HEK293T (cell line): Measurements from ENCODE around the gene YBEY.

Experiments used
- CTCF ChIA-PET: fragments of 350-600 bp; formaldehyde crosslinking; extraction: SDS; loops from one replicate; lab custom pipeline; 2021; ENCODE audit warnings: antibody characterized with exemption, inconsistent platforms; lab: Yijun Ruan, JAX
- POLR2A ChIA-PET: fragments of 350-600 bp; formaldehyde crosslinking; extraction: SDS; loops from one replicate; lab custom pipeline; 2020; ENCODE audit warnings: antibody characterized with exemption, inconsistent platforms; lab: Yijun Ruan, JAX
- DNase-seq: peaks from one replicate; pipeline ENCODE4 v3.0.0; 2012; ENCODE audit warnings: mixed read lengths; ENCODE audit errors: extremely low spot score
- ARNT ChIP-seq: fragments of 450-650 bp; IDR thresholded peaks from 2 replicates; pipeline ENCODE4 v1.6.1; 2017; ENCODE audit warnings: mild to moderate bottlenecking
- BHLHE40 ChIP-seq: fragments of 450-650 bp; IDR thresholded peaks from 2 replicates; pipeline ENCODE4 v1.6.1; 2016; ENCODE audit warnings: mild to moderate bottlenecking, moderate library complexity, borderline replicate concordance
- CTBP1 ChIP-seq: fragments of 450-650 bp; IDR thresholded peaks from 2 replicates; pipeline ENCODE4 v1.6.1; 2016; ENCODE audit warnings: borderline replicate concordance
- ELF4 ChIP-seq: fragments of 450-650 bp; IDR thresholded peaks from 2 replicates; pipeline ENCODE4 v1.6.1; 2017; ENCODE audit warnings: antibody characterized with exemption
- FOXA1 ChIP-seq: fragments of 450-650 bp; IDR thresholded peaks from 2 replicates; pipeline ENCODE4 v1.6.1; 2016; ENCODE audit warnings: mild to moderate bottlenecking
- FOXK2 ChIP-seq: fragments of 450-650 bp; IDR thresholded peaks from 2 replicates; pipeline ENCODE4 v1.6.1; 2016; ENCODE audit warnings: mild to moderate bottlenecking
- FOXM1 ChIP-seq: fragments of 450-650 bp; IDR thresholded peaks from 2 replicates; pipeline ENCODE4 v1.6.1; 2017; ENCODE audit warnings: mild to moderate bottlenecking, borderline replicate concordance
- HDGF ChIP-seq: fragments of 450-650 bp; IDR thresholded peaks from 2 replicates; pipeline ENCODE4 v1.6.1; 2017; ENCODE audit warnings: antibody characterized with exemption, borderline replicate concordance
- L3MBTL2 ChIP-seq: fragments of 450-650 bp; conservative IDR thresholded peaks from 2 replicates; pipeline ENCODE4 v1.6.1; 2016; ENCODE audit warnings: mild to moderate bottlenecking
- LEF1 ChIP-seq: fragments of 450-650 bp; IDR thresholded peaks from 2 replicates; pipeline ENCODE4 v1.6.1; 2017; ENCODE audit warnings: mild to moderate bottlenecking, borderline replicate concordance
- NFRKB ChIP-seq: fragments of 450-650 bp; IDR thresholded peaks from 2 replicates; pipeline ENCODE4 v1.6.1; 2016; ENCODE audit warnings: mild to moderate bottlenecking, moderate library complexity
- SP1 ChIP-seq: fragments of 450-650 bp; IDR thresholded peaks from 2 replicates; pipeline ENCODE4 v1.6.1; 2017
- SUZ12 ChIP-seq: fragments of 450-650 bp; IDR thresholded peaks from 2 replicates; pipeline ENCODE4 v1.6.1; 2016; ENCODE audit warnings: mild to moderate bottlenecking
- TARDBP ChIP-seq: fragments of 450-650 bp; IDR thresholded peaks from 2 replicates; pipeline ENCODE4 v1.6.1; 2016
- ZNF384 ChIP-seq: fragments of 450-650 bp; IDR thresholded peaks from 2 replicates; pipeline ENCODE4 v1.6.1; 2016
- TF ChIP-seq, protein P1 (sequence below): fragments of 450-650 bp; IDR thresholded peaks from 2 replicates; pipeline ENCODE4 v1.6.1; 2016

The YBEY gene

DNA sequence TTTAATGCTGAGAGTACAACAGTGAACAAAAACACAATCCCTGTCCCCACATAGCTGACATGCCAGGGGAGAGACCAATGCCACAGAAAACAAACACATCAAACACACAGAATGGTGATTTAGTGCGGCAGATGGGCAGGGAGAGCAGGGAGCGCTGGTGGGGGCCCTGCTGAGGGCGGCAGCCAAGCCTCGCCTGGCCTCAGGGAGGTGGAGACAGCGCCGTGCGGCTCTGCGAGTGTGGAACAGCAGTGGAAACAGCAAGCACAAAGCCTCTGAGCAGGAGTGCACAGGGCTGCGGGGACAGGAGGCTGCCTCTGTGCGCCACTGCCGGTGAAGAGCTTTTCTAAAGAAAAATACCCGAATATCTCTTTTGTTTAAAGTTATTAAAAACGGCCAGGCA is 17.8 kb upstream of the YBEY start:
- ChIA-PET POLR2A (no interaction called here), CTCF (no interaction called here)
- no peak for DNase-seq
- TF ChIP-seq BHLHE40 (no peak), TARDBP (no peak), CTBP1 (no peak), ARNT (no peak), HDGF (no peak), LEF1 (no peak), L3MBTL2 (no peak), NFRKB (no peak)

DNA sequence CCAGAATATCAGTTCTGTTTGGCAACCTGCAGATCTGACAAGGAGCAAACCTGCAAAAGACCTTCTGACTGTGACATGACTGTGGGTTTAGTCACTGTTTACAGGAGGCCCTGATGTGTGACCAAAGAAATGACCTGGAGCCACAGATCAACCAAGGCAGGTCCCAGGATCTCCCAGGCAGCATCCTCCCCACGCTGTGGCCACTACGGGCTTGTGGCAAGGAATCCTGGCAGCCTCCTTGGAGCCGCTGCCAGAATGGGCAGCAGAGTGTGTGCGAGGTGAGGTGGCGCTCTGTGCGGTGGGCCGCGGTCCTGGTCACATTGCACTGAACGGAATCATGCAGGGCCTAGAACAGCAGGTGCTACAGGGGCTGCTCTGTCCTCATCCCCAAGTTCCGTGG is 16.7 kb upstream of the YBEY start:
- TF ChIP-seq NFRKB = no peak
- TF ChIP-seq FOXM1 = no peak
- no peak for TF ChIP-seq FOXK2
- TF ChIP-seq FOXA1 = no peak
- no peak for TF ChIP-seq SUZ12
- no peak for TF ChIP-seq TARDBP
- TF ChIP-seq ARNT = no peak
- TF ChIP-seq L3MBTL2 = no peak
- TF ChIP-seq ZNF384 = no peak
- TF ChIP-seq, protein P1, sequence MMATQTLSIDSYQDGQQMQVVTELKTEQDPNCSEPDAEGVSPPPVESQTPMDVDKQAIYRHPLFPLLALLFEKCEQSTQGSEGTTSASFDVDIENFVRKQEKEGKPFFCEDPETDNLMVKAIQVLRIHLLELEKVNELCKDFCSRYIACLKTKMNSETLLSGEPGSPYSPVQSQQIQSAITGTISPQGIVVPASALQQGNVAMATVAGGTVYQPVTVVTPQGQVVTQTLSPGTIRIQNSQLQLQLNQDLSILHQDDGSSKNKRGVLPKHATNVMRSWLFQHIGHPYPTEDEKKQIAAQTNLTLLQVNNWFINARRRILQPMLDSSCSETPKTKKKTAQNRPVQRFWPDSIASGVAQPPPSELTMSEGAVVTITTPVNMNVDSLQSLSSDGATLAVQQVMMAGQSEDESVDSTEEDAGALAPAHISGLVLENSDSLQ = no peak
- no peak for TF ChIP-seq HDGF
- no peak for TF ChIP-seq SP1
- TF ChIP-seq CTBP1 = no peak
- no peak for TF ChIP-seq LEF1
- no peak for DNase-seq
- CTCF ChIA-PET = no interaction called here
- POLR2A ChIA-PET = no interaction called here

DNA sequence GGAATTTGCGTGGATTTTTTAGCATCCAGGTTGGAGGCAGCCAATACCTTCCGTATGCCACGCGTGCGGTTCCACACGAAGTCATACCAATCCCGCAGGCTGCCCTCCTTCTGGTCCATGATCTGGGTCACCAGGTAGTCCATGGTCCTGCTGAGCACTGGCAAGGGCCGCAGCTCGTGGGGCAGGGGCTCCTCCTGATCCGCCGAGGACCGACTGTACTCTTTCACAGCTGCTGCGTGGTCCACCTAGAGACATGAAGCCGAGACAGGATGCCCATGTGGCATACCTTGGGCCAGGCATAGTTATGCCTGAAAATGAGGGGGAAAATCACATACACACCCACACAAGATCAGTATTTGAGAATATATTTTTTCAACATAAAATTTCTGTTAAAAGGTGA is 12.8 kb upstream of the YBEY start:
- no peak for DNase-seq
- ChIA-PET POLR2A (no interaction called here), CTCF (no interaction called here)
- TF ChIP-seq, protein P1 = no peak
- TF ChIP-seq LEF1 (no peak), CTBP1 (no peak), BHLHE40 (no peak), ELF4 (no peak), HDGF (no peak), FOXK2 (no peak), FOXM1 (no peak), NFRKB (no peak), FOXA1 (no peak), TARDBP (no peak), SP1 (no peak)

DNA sequence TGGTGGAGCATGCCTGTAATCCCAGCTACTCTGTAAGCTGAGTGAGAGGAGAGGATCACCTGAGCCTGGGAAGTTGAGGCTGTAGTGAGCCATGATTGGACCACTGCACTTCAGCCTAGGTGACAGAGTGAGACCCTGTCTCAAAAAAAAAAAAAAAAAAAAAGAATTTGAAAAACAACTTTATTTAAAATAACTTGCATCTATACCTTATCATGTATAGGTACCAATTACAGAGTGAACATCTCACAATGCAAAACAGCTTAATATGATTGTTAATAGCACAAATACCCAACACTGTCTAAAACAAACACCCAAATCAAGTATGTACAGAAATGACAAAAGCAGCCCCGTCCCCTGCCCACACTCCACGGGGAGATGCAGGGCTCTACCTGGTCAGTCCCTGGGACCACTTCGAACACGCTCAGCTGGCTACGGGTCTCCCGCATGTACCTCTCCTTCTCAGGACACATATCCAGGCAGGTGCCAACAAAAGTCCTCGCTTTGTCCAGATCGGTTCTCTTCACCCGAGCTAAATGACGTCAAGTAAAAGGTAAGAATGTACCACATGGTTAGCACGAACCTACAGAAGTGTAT is 11.2 kb upstream of the YBEY start:
- CTCF ChIA-PET = no interaction called here

DNA sequence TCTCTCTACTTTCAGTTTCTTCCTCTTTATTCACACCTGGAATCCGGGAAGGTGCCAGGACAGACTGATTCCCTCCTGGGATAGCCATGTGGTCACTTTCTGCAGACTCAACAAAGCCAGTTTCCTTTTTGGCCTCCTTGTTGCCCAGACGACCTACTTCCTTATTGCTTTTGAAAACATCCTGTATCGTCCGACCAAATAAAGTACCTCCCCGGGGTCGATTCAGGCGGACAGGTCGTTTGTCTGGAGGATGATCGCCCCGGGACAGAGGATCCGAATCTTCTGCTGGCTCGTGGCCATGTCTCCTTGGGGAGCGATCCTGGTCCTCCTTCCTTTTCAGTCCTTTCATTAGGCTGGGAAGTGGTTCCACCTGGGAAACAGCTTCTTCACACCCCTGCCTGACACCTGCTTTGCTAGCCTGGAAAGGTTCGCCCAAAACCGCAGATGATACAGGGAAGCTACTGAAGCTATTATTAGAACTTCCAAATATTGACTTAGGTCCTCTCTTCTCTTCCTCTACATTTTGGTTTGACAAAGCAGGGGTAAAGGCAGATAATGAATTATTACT is 2.0 kb upstream of the YBEY start:
- TF ChIP-seq TARDBP (no peak), SP1 (no peak), FOXA1 (no peak)
- no peak for DNase-seq
- CTCF ChIA-PET = no interaction called here
- POLR2A ChIA-PET = interaction anchor here (1.2 to 2.9 kb wide), 2 partner anchors 39 to 40 kb away, joined by 3 to 9 read pairs; partner anchors contain the start of gene C21orf58

More for the DNA sequence above, 11.2 kb upstream of the YBEY start:
- POLR2A ChIA-PET = interaction anchor here (1.1 kb wide), 1 partner anchor 11 kb away, joined by 3 read pairs; the partner anchor contains the start of genes MCM3AP and YBEY
- TF ChIP-seq, protein P1 = no peak
- peak; percentile 48; the same call in 1 of the 2 replicates for TF ChIP-seq ZNF384
- TF ChIP-seq NFRKB = no peak
- no peak for TF ChIP-seq L3MBTL2
- DNase-seq = no peak

GRCh38 chr21:46284733-46285132 is 1.4 kb upstream of the YBEY start:
- TF ChIP-seq BHLHE40 = no peak
- TF ChIP-seq ELF4 = no peak
- TF ChIP-seq TARDBP = no peak
- no peak for TF ChIP-seq FOXK2
- TF ChIP-seq SUZ12 = no peak
- no peak for TF ChIP-seq L3MBTL2
- ChIA-PET CTCF (no interaction called here), POLR2A (interaction anchor here (1.6 to 2.9 kb wide), 2 partner anchors 38 to 40 kb away, joined by 9 read pairs; partner anchors contain the start of gene C21orf58)
- DNase-seq = no peak

DNA sequence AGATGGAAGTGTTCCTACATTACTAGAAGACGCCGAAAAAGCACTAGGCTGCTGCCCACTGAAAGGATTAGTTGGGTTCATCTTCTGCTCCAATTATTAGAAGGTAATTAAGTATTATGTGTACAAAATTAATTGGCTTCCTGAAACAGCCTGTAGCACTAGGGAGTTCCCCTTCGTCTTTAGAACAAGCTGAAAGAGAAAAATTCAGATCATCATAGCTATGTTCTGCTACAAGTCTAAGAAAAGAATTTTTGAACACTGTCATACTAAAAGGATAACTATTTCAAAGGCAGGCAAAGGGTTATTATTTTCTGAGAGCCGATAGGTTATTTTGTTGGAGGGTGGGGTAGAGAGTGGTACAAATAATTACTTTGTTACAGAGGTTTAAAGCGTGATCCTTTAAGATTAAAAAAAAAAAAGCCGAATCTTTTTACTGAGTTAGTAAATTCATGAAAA is 908 bp upstream of the YBEY start, which contains the start of gene MCM3AP:
Gene MCM3AP (minus strand): TSS at position 406 of the 456 bp plus-strand sequence. CDS start 325 bp downstream, at position 81.
- no peak for TF ChIP-seq ZNF384
- TF ChIP-seq HDGF = no peak
- TF ChIP-seq BHLHE40 = no peak
- no peak for TF ChIP-seq FOXA1
- TF ChIP-seq NFRKB = no peak
- no peak for TF ChIP-seq LEF1
- TF ChIP-seq TARDBP = no peak
- TF ChIP-seq ARNT = no peak
- no peak for TF ChIP-seq FOXM1
- TF ChIP-seq L3MBTL2 = no peak
- no peak for TF ChIP-seq SP1
- TF ChIP-seq, protein P1 = no peak
- ChIA-PET CTCF (no interaction called here), POLR2A (interaction anchor here (1.1 to 2.9 kb wide), 5 partner anchors 10 to 142 kb away, joined by 3 to 9 read pairs (median 3); partner anchors contain the start of gene C21orf58)
- no peak for DNase-seq
